GM12878 (cell line): ENCODE results near the gene KCNQ1OT1. TPM values are rescaled to one million over a fixed set of nuclear protein-coding genes. Genes with fewer than 3 reads are reported as not detected.

Experiments
- ATAC-seq: fragments of 200-7000 bp; cut with Tn5 transposase; 3 replicates; pipeline ENCODE4 v1.9.1; 2020; ENCODE audit warnings: mild to moderate bottlenecking, moderate library complexity
- BruUV-seq: library from RNA; stranded (reverse); fragments of 400-500 nt; replicated peaks from 2 replicates; lab custom pipeline; 2021; lab: Mats Ljungman, UMichigan
- CTCF ChIA-PET: fragments of 300-600 bp; sonication (Branson Sonifier 250); formaldehyde crosslinking; extraction: SDS; loops from one replicate; lab custom pipeline; 2021; ENCODE audit warnings: inconsistent platforms; lab: Yijun Ruan, JAX
- POLR2A ChIA-PET: fragments of 350-600 bp; formaldehyde crosslinking; extraction: SDS; loops from one replicate; lab custom pipeline; 2021; ENCODE audit warnings: inconsistent platforms; lab: Charles Lee
- RAD21 ChIA-PET: fragments of 300-600 bp; sonication (Branson Sonifier 250); formaldehyde crosslinking; loops from one replicate; lab custom pipeline; 2023; ENCODE audit warnings: antibody characterized with exemption; ENCODE audit not compliant: unreplicated experiment; lab: Charles Lee
- SMC1A ChIA-PET: fragments of 300-600 bp; sonication (Branson Sonifier 250); formaldehyde crosslinking; loops from one replicate; lab custom pipeline; 2023; ENCODE audit not compliant: unreplicated experiment, uncharacterized antibody; lab: Charles Lee
- DNase-seq: peaks from one replicate; pipeline ENCODE4 v3.0.0-alpha.2; 2011; ENCODE audit warnings: low read depth, low spot score
- FAIRE-seq: peaks from 3 replicates; lab custom pipeline; 2011; peaks lifted over from hg19 to GRCh38; lab: Jason Lieb, UNC
- H2AFZ ChIP-seq: 2 replicates; pipeline ENCODE4 v1.6.0; 2011; ENCODE audit warnings: low read depth, low read length, control low read depth; ENCODE audit not compliant: control insufficient read depth
- H3K27ac ChIP-seq: 2 replicates; pipeline ENCODE4 v1.5.1; 2011; ENCODE audit warnings: control low read depth; ENCODE audit not compliant: control insufficient read depth, insufficient read depth
- H3K27me3 ChIP-seq, 2 experiments: replicated peaks in 1 of 2; 2 replicates each; pipeline versions ENCODE4 v1.6.0 to v1.6.1; 2011; ENCODE audit warnings: low read length in 1 of 2; ENCODE audit not compliant: control insufficient read depth in 2 of 2, insufficient read depth in 2 of 2
- H3K36me3 ChIP-seq, 2 experiments: 2 replicates each; pipeline ENCODE4 v1.5.1; 2011; ENCODE audit warnings: low read length in 1 of 2; ENCODE audit not compliant: control insufficient read depth in 2 of 2, insufficient read depth in 2 of 2
- H3K4me1 ChIP-seq: 2 replicates; pipeline ENCODE4 v1.6.1; 2011; ENCODE audit warnings: mild to moderate bottlenecking, low read length, moderate library complexity, mixed read lengths; ENCODE audit not compliant: control insufficient read depth, insufficient read depth
- H3K4me2 ChIP-seq: 2 replicates; pipeline ENCODE4 v1.6.0; 2011; ENCODE audit warnings: control low read depth; ENCODE audit not compliant: control insufficient read depth, insufficient read depth
- H3K4me3 ChIP-seq: fragments of 200-600 bp; sonication (generic); 2 replicates; pipeline ENCODE4 v1.5.1; 2016
- H3K79me2 ChIP-seq: 2 replicates; pipeline ENCODE4 v1.6.0; 2011; ENCODE audit warnings: low read length; ENCODE audit not compliant: control insufficient read depth, insufficient read depth
- H3K9ac ChIP-seq: 2 replicates; pipeline ENCODE4 v1.8.0; 2011; ENCODE audit warnings: low read length, control low read depth, mixed read lengths; ENCODE audit not compliant: control insufficient read depth, insufficient read depth
- H3K9me3 ChIP-seq: replicated peaks from 3 replicates; pipeline ENCODE4 v1.5.1; 2011; ENCODE audit warnings: mild to moderate bottlenecking, low read length; ENCODE audit not compliant: control insufficient read depth, insufficient read depth
- H4K20me1 ChIP-seq: 2 replicates; pipeline ENCODE4 v1.6.0; 2011; ENCODE audit not compliant: control insufficient read depth, insufficient read depth
- BCL11A ChIP-seq: IDR thresholded peaks from 2 replicates; pipeline ENCODE4 v1.6.1; 2011; ENCODE audit warnings: low read depth, low read length
- E2F8 ChIP-seq: fragments of 450-650 bp; IDR thresholded peaks from 2 replicates; pipeline ENCODE4 v1.6.1; 2018; ENCODE audit warnings: mild to moderate bottlenecking, low read depth, moderate library complexity; ENCODE audit not compliant: partially characterized antibody
- KDM1A ChIP-seq: fragments of 200-600 bp; sonication (generic); IDR thresholded peaks from 2 replicates; pipeline ENCODE4 v1.6.1; 2016; ENCODE audit warnings: borderline replicate concordance
- NFIC ChIP-seq: IDR thresholded peaks from 2 replicates; pipeline ENCODE4 v1.6.1; 2012; ENCODE audit warnings: low read depth, mild to moderate bottlenecking, inconsistent platforms, low read length, moderate library complexity
- NR2F1 ChIP-seq: fragments of 450-650 bp; conservative IDR thresholded peaks from 2 replicates; pipeline ENCODE4 v1.6.1; 2017; ENCODE audit warnings: mild to moderate bottlenecking
- SMARCA5 ChIP-seq: fragments of 450-650 bp; IDR thresholded peaks from 2 replicates; pipeline ENCODE4 v1.6.1; 2017; ENCODE audit warnings: mild to moderate bottlenecking
- WGBS: methylation state at CpG from one replicate; pipeline ENCODE4 v1.1.6; 2016; ENCODE audit warnings: low lambda C conversion rate; ENCODE audit not compliant: insufficient replicate concordance, insufficient coverage; ENCODE audit errors: missing lambda C conversion rate; 5-methylcytosine and 5-hydroxymethylcytosine counted together
- in situ Hi-C: fragments of 300-500 bp; cut with MboI; formaldehyde crosslinking; loops from 9 replicates; pipeline ENCODE4 v1.14.3; 2018; ENCODE audit warnings: mixed read lengths
- intact Hi-C: fragments of 100-400 bp; cut with micrococcal nuclease; formaldehyde crosslinking; loops from one replicate; pipeline ENCODE4 v1.14.2; 2022; ENCODE audit not compliant: unreplicated experiment
- polyA plus RNA-seq, 11 experiments: library from polyadenylated mRNA; depleted of rRNA in 4 of 11; unstranded in 6 of 11; stranded (reverse) in 5 of 11; fragments of >200 nt; fragmentation: Nextera tagmentation in 4 of 11; fragmentation: Illumina TruSeq in 1 of 11; extraction: Ambion mirVana in 4 of 11; extraction: Trizol in 1 of 11; gene quantifications; 1 replicate in 1 of 11; 2 replicates in 10 of 11; pipeline versions ENCODE4 v1.2.1 to v1.2.3, GENCODE V29; 2011 to 2016; ENCODE audit warnings: inconsistent platforms in 2 of 11, missing spikeins in 2 of 11, low read depth in 1 of 11
- total RNA-seq, 4 experiments: library from RNA; depleted of rRNA in 3 of 4; stranded (reverse); fragments of >200 nt in 3 of 4; fragmentation: Illumina TruSeq in 1 of 4; extraction: Trizol in 1 of 4; gene quantifications; 2 replicates each; pipeline versions ENCODE4 v1.2.1 to v1.2.3, GENCODE V29; 2013 to 2021
- TF ChIP-seq, protein P1 (sequence below): IDR thresholded peaks from 2 replicates; pipeline ENCODE4 v1.6.1; 2011; ENCODE audit warnings: borderline replicate concordance, low read depth, mild to moderate bottlenecking, moderate library complexity, low read length; ENCODE audit not compliant: insufficient read depth, poor library complexity, severe bottlenecking

Gene KCNQ1OT1
- total and polyA plus RNA-seq, 10 of the 15 experiments (the other 5 are each of a cell fraction or from before 2014, with no cell fraction given) = 0.02 to 1.6 (median 0.41) TPM

DNA sequence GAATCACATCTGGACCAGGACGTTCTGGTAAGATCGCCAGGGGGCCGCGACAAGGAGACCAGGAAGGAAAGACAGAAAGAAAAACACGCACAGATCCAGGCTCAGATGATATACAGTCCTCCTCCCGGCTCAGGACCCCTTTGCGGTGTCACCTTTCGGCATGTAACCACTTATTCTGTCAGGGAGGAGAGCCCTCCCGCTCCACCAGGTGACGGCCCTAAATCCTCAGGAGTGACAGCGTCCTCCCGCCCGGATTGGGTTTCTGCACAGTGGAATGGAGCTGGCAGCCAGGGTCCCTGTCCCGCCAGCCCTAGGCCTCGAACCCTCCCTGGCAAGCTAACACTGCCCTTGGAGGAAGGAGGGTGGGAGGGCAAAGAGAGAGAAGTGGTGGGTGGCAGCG, 24.3 kb upstream of the KCNQ1OT1 start:
- ChIA-PET SMC1A (no interaction called here), CTCF (no interaction called here), POLR2A (no interaction called here), RAD21 (no interaction called here)
- no TSS peak for BruUV-seq
- no peaks in the 10 kb centered on the region for H3K79me2 ChIP-seq
- no peak for TF ChIP-seq BCL11A
- TF ChIP-seq KDM1A = no peak
- no peak for TF ChIP-seq NFIC
- TF ChIP-seq NR2F1 = no peak
- TF ChIP-seq, protein P1, sequence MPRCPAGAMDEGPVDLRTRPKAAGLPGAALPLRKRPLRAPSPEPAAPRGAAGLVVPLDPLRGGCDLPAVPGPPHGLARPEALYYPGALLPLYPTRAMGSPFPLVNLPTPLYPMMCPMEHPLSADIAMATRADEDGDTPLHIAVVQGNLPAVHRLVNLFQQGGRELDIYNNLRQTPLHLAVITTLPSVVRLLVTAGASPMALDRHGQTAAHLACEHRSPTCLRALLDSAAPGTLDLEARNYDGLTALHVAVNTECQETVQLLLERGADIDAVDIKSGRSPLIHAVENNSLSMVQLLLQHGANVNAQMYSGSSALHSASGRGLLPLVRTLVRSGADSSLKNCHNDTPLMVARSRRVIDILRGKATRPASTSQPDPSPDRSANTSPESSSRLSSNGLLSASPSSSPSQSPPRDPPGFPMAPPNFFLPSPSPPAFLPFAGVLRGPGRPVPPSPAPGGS = no peak
- no peak for TF ChIP-seq SMARCA5
- no peak for TF ChIP-seq E2F8
- WGBS = 45% methylated on average over 16 of the region's 16 CpGs
- no peak overlapping the region for H3K4me2 ChIP-seq
- DNase-seq = no peak
- no peak overlapping the region for H3K4me3 ChIP-seq
- no peaks in the 10 kb centered on the region for H3K36me3 ChIP-seq
- H4K20me1 ChIP-seq = no peaks in the 10 kb centered on the region
- no peaks in the 10 kb centered on the region for H3K4me1 ChIP-seq
- H2AFZ ChIP-seq = no peak overlapping the region
- no peak for ATAC-seq
- H3K27ac ChIP-seq = no peak overlapping the region
- intact Hi-C loops (no loop called here), in situ Hi-C loops (no loop called here)
- no peak for FAIRE-seq
- no peaks in the 10 kb centered on the region for H3K9me3 ChIP-seq
- H3K27me3 ChIP-seq = peaks cover 2 to 3% of the 10 kb centered on the region in 2 experiments; a peak in 3 of 4 replicates
- H3K9ac ChIP-seq = no peak overlapping the region
